HEK293T (cell line): Measurements from ENCODE around the gene GPBAR1.

Experiments used
- ARNT ChIP-seq: fragments of 450-650 bp; IDR thresholded peaks from 2 replicates; pipeline ENCODE4 v1.6.1; 2017; ENCODE audit warnings: mild to moderate bottlenecking
- BHLHE40 ChIP-seq: fragments of 450-650 bp; IDR thresholded peaks from 2 replicates; pipeline ENCODE4 v1.6.1; 2016; ENCODE audit warnings: mild to moderate bottlenecking, moderate library complexity, borderline replicate concordance
- CTBP1 ChIP-seq: fragments of 450-650 bp; IDR thresholded peaks from 2 replicates; pipeline ENCODE4 v1.6.1; 2016; ENCODE audit warnings: borderline replicate concordance
- ELF4 ChIP-seq: fragments of 450-650 bp; IDR thresholded peaks from 2 replicates; pipeline ENCODE4 v1.6.1; 2017; ENCODE audit warnings: antibody characterized with exemption
- FOXA1 ChIP-seq: fragments of 450-650 bp; IDR thresholded peaks from 2 replicates; pipeline ENCODE4 v1.6.1; 2016; ENCODE audit warnings: mild to moderate bottlenecking
- FOXK2 ChIP-seq: fragments of 450-650 bp; IDR thresholded peaks from 2 replicates; pipeline ENCODE4 v1.6.1; 2016; ENCODE audit warnings: mild to moderate bottlenecking
- FOXM1 ChIP-seq: fragments of 450-650 bp; IDR thresholded peaks from 2 replicates; pipeline ENCODE4 v1.6.1; 2017; ENCODE audit warnings: mild to moderate bottlenecking, borderline replicate concordance
- HDGF ChIP-seq: fragments of 450-650 bp; IDR thresholded peaks from 2 replicates; pipeline ENCODE4 v1.6.1; 2017; ENCODE audit warnings: antibody characterized with exemption, borderline replicate concordance
- NFRKB ChIP-seq: fragments of 450-650 bp; IDR thresholded peaks from 2 replicates; pipeline ENCODE4 v1.6.1; 2016; ENCODE audit warnings: mild to moderate bottlenecking, moderate library complexity
- PKNOX1 ChIP-seq: fragments of 450-650 bp; IDR thresholded peaks from 2 replicates; pipeline ENCODE4 v1.6.1; 2016
- SP1 ChIP-seq: fragments of 450-650 bp; IDR thresholded peaks from 2 replicates; pipeline ENCODE4 v1.6.1; 2017
- SUZ12 ChIP-seq: fragments of 450-650 bp; IDR thresholded peaks from 2 replicates; pipeline ENCODE4 v1.6.1; 2016; ENCODE audit warnings: mild to moderate bottlenecking
- TARDBP ChIP-seq: fragments of 450-650 bp; IDR thresholded peaks from 2 replicates; pipeline ENCODE4 v1.6.1; 2016
- ZNF384 ChIP-seq: fragments of 450-650 bp; IDR thresholded peaks from 2 replicates; pipeline ENCODE4 v1.6.1; 2016

GRCh38 chr2:218293715-218294429 lies 33.1 kb downstream of the GPBAR1 start:
- TF ChIP-seq HDGF (no peak), FOXA1 (no peak), BHLHE40 (no peak), TARDBP (no peak), FOXK2 (no peak), FOXM1 (no peak), SP1 (no peak), SUZ12 (no peak), ELF4 (no peak), ARNT (no peak), ZNF384 (no peak), PKNOX1 (no peak), CTBP1 (no peak), NFRKB (no peak)
